Esophagus muscularis mucosa (tissue), 4 donors: ENCODE measurements around the gene MCF2L. TPM values are rescaled to one million over a fixed set of nuclear protein-coding genes. Genes with fewer than 3 reads are reported as not detected.

Experiments
- DNase-seq: peaks from one replicate; pipeline ENCODE4 v3.0.0-alpha.2; 2017; ENCODE audit errors: extremely low spot score
- H3K27ac ChIP-seq, 4 donors: fragments of 200-600 bp; sonication (generic); replicated peaks in 1 of 4; 1 replicate in 3 of 4; 2 replicates in 1 of 4; pipeline ENCODE4 v1.5.1; 2016 to 2019; ENCODE audit warnings: mild to moderate bottlenecking in 1 of 4
- H3K27me3 ChIP-seq, 4 donors: fragments of 200-600 bp; sonication (generic); one replicate each; pipeline versions ENCODE4 v1.5.1 to v1.6.0; 2016 to 2019
- H3K36me3 ChIP-seq, 4 donors: fragments of 200-600 bp; sonication (generic); one replicate each; pipeline ENCODE4 v1.5.1; 2016 to 2019
- H3K4me1 ChIP-seq, 4 donors: fragments of 200-600 bp; sonication (generic); one replicate each; pipeline ENCODE4 v1.5.1; 2016 to 2019
- H3K4me3 ChIP-seq, 4 donors: fragments of 200-600 bp; sonication (generic); 1 replicate in 2 of 4; 2 replicates in 2 of 4; pipeline ENCODE4 v1.5.1; 2016 to 2019; ENCODE audit warnings: mild to moderate bottlenecking in 4 of 4, moderate library complexity in 1 of 4
- H3K9me3 ChIP-seq, 4 donors: fragments of 200-600 bp; sonication (generic); 1 replicate in 3 of 4; 2 replicates in 1 of 4; pipeline ENCODE4 v1.5.1; 2016 to 2019
- EP300 ChIP-seq: sonication (generic); formaldehyde crosslinking; IDR thresholded peaks from one replicate; pipeline ENCODE4 v1.6.1; 2017; ENCODE audit warnings: antibody characterized with exemption
- POLR2A ChIP-seq: fragments of 450-650 bp; IDR thresholded peaks from one replicate; pipeline ENCODE4 v1.6.1; 2017; ENCODE audit warnings: antibody characterized with exemption, moderate library complexity, mild to moderate bottlenecking, low read depth
- POLR2AphosphoS5 ChIP-seq, 2 donors: sonication (generic); formaldehyde crosslinking; IDR thresholded peaks; one replicate each; pipeline ENCODE4 v1.6.1; 2017; ENCODE audit warnings: antibody characterized with exemption in 2 of 2
- WGBS: methylation state at CpG from one replicate; pipeline ENCODE4 v1.1.5; 2018; 5-methylcytosine and 5-hydroxymethylcytosine counted together
- intact Hi-C: fragments of 100-400 bp; cut with DNase I; formaldehyde crosslinking; loops from one replicate; pipeline ENCODE4 v1.15.1; 2023
- total RNA-seq, 4 donors: library from RNA; depleted of rRNA; stranded (reverse); fragments of >200 nt; gene quantifications; one replicate each; pipeline versions ENCODE4 v1.1.0 to v1.2.1, GENCODE V29; 2016
- TF ChIP-seq, protein P1 (sequence below), 3 experiments: fragments of 200-600 bp in 2 of 3; fragments of 450-650 bp in 1 of 3; sonication (generic) in 2 of 3; IDR thresholded peaks; one replicate each; pipeline ENCODE4 v1.5.1; 2017 to 2019; ENCODE audit warnings: antibody characterized with exemption in 3 of 3, mild to moderate bottlenecking in 2 of 3, moderate library complexity in 1 of 3

MCF2L gene
- total RNA-seq, 4 donors from 2014 or later: 14.5 to 38.6 (median 26.7) TPM

GRCh38 chr13:113046883-113047244, 77.8 kb downstream of the MCF2L start:
- peaks cover 13 to 24% (median 23%) of the 10 kb centered on the region in 4 donors for H3K4me1 ChIP-seq
- WGBS: 90% methylated on average over 13 of the region's 13 CpGs

DNA sequence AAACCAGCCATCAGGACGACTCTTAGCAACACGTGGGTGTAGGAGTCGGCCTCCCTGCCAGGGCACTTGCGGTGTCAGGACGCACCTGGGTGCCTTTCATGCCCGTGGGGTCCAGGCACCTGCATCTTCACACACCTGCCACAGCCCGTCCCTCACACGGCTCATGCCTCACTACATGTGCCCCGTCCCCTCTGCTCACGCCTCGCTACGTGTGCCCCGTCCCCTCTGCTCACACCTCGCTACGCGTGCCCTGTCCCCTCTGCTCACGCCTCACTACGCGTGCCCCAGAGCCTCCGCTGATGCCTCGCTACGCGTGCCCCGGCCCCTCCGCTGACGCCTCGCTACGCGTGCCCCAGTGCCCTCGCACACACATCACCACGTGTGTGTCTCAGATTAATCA, 78.6 kb downstream of the MCF2L start:
- intact Hi-C loops: no loop called here
- 96% methylated on average over 28 of the region's 31 CpGs for WGBS
- no peak for DNase-seq
- Histone ChIP-seq H3K36me3 (peaks cover 0 to 43% (median 4%) of the 10 kb centered on the region in 4 donors), H3K4me1 (peaks cover 13 to 24% (median 23%) of the 10 kb centered on the region in 4 donors), H3K9me3 (no peaks in the 10 kb centered on the region), H3K27me3 (peaks cover 0 to 49% (median 0%) of the 10 kb centered on the region in 4 donors), H3K27ac (no peak overlapping the region), H3K4me3 (no peak overlapping the region)
- TF ChIP-seq POLR2AphosphoS5 (IDR thresholded peaks at IDR 0.05) (no peak), POLR2A (no peak), EP300 (no peak)
- TF ChIP-seq, protein P1, sequence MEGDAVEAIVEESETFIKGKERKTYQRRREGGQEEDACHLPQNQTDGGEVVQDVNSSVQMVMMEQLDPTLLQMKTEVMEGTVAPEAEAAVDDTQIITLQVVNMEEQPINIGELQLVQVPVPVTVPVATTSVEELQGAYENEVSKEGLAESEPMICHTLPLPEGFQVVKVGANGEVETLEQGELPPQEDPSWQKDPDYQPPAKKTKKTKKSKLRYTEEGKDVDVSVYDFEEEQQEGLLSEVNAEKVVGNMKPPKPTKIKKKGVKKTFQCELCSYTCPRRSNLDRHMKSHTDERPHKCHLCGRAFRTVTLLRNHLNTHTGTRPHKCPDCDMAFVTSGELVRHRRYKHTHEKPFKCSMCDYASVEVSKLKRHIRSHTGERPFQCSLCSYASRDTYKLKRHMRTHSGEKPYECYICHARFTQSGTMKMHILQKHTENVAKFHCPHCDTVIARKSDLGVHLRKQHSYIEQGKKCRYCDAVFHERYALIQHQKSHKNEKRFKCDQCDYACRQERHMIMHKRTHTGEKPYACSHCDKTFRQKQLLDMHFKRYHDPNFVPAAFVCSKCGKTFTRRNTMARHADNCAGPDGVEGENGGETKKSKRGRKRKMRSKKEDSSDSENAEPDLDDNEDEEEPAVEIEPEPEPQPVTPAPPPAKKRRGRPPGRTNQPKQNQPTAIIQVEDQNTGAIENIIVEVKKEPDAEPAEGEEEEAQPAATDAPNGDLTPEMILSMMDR (IDR thresholded peaks at IDR 0.05): no peak

More at GRCh38 chr13:113046883-113047244, 77.8 kb downstream of the MCF2L start:
- H3K36me3 ChIP-seq: peaks cover 0 to 36% (median 4%) of the 10 kb centered on the region in 4 donors
- no peak overlapping the region for H3K27ac ChIP-seq
- H3K9me3 ChIP-seq: no peaks in the 10 kb centered on the region
- TF ChIP-seq, protein P1 (IDR thresholded peaks at IDR 0.05): no peak
- TF ChIP-seq POLR2A (no peak), EP300 (no peak)
- DNase-seq: no peak
- H3K4me3 ChIP-seq: no peak overlapping the region
- H3K27me3 ChIP-seq: peaks cover 0 to 44% (median 0%) of the 10 kb centered on the region in 4 donors
- intact Hi-C loops: no loop called here

DNA sequence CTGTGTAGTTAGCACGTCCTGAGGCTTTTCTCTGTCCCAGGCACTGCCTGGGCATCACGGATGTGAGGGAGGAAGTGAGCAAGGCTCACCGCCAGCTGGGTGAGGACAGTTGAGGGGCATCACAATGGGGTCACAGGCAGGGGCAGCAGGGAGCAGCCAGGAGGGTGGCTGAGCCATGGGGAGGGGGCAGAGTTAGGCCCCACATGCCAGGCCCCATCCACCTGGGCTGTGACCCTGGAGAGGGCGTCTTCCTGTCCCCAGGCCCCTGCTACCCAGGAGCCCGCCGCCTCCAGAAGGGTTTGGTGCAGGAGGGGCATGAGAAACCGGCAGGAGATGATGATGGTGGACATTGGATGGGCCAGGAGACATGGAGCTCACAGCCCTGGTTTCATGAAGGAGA, 79.8 kb downstream of the MCF2L start:
- WGBS: 72% methylated on average over 7 of the region's 7 CpGs
- no peaks in the 10 kb centered on the region for H3K9me3 ChIP-seq
- intact Hi-C loops: no loop called here
- TF ChIP-seq, protein P1 (IDR thresholded peaks at IDR 0.05): no peak
- TF ChIP-seq POLR2A (no peak), POLR2AphosphoS5 (IDR thresholded peaks at IDR 0.05) (no peak), EP300 (no peak)
- peaks cover 0 to 47% (median 4%) of the 10 kb centered on the region in 4 donors for H3K36me3 ChIP-seq
- DNase-seq: no peak
- H3K27ac ChIP-seq: no peak overlapping the region
- H3K4me1 ChIP-seq: peaks cover 13 to 24% (median 23%) of the 10 kb centered on the region in 4 donors
- H3K4me3 ChIP-seq: no peak overlapping the region
- peaks cover 0 to 53% (median 1%) of the 10 kb centered on the region in 4 donors for H3K27me3 ChIP-seq

- peaks cover 0 to 59% (median 3%) of the 10 kb centered on the region in 4 donors for H3K27me3 ChIP-seq
- 53% methylated on average over 6 of the region's 13 CpGs for WGBS
- peak overlapping the region in 1 of 4 donors; percentile 32 for H3K27ac ChIP-seq
- H3K4me1 ChIP-seq: peaks cover 13 to 24% (median 23%) of the 10 kb centered on the region in 4 donors
- DNase-seq: no peak
- TF ChIP-seq, protein P1 (IDR thresholded peaks at IDR 0.05): no peak
- peak in 1 of 2 donors; percentile 45 for TF ChIP-seq POLR2AphosphoS5 (IDR thresholded peaks at IDR 0.05)
- no peak for TF ChIP-seq EP300
- TF ChIP-seq POLR2A: no peak
- no peaks in the 10 kb centered on the region for H3K9me3 ChIP-seq
- intact Hi-C loops: no loop called here
- no peak overlapping the region for H3K4me3 ChIP-seq
- H3K36me3 ChIP-seq: peaks cover 0 to 47% (median 4%) of the 10 kb centered on the region in 4 donors
Observed at GRCh38 chr13:113049521-113049941, 80.5 kb downstream of the MCF2L start.

GRCh38 chr13:113049981-113050380, 81.0 kb downstream of the MCF2L start:
- peaks cover 0 to 42% (median 4%) of the 10 kb centered on the region in 4 donors for H3K36me3 ChIP-seq
- intact Hi-C loops: no loop called here
- H3K27ac ChIP-seq: peak overlapping the region in 1 of 4 donors; percentile 21
- H3K27me3 ChIP-seq: peaks cover 0 to 62% (median 3%) of the 10 kb centered on the region in 4 donors
- 54% methylated on average over 8 of the region's 8 CpGs for WGBS
- TF ChIP-seq POLR2A (no peak), EP300 (no peak), POLR2AphosphoS5 (IDR thresholded peaks at IDR 0.05) (no peak)
- TF ChIP-seq, protein P1 (IDR thresholded peaks at IDR 0.05): no peak
- no peak overlapping the region for H3K4me3 ChIP-seq
- DNase-seq: no peak
- no peaks in the 10 kb centered on the region for H3K9me3 ChIP-seq
- H3K4me1 ChIP-seq: peaks cover 13 to 24% (median 23%) of the 10 kb centered on the region in 4 donors
